Trophoblast cell (in vitro differentiated cells and primary cell): ENCODE measurements around the gene ZNF302.
"Not testable (repeated sequence)": the region's sequence is repeated elsewhere in the genome, so short reads cannot be mapped to it uniquely, and the experiment has no call there.

Source experiments
- DNase-seq, 2 donors: peaks; one replicate each; pipeline ENCODE4 v3.0.0-alpha.2; 2016
- H2AFZ ChIP-seq: 2 replicates; pipeline ENCODE4 v1.6.1; 2013; ENCODE audit warnings: low read length, moderate library complexity, mild to moderate bottlenecking; ENCODE audit not compliant: insufficient read depth, poor library complexity
- H2AK5ac ChIP-seq: 2 replicates; pipeline ENCODE4 v1.6.1; 2013; ENCODE audit warnings: mild to moderate bottlenecking, low read length
- H2BK120ac ChIP-seq: 2 replicates; pipeline ENCODE4 v1.6.1; 2013; ENCODE audit warnings: low read length, mild to moderate bottlenecking, moderate library complexity; ENCODE audit not compliant: insufficient read depth, poor library complexity
- H2BK12ac ChIP-seq: 2 replicates; pipeline ENCODE4 v1.6.1; 2013; ENCODE audit warnings: mild to moderate bottlenecking, low read length, moderate library complexity
- H2BK5ac ChIP-seq: 2 replicates; pipeline ENCODE4 v1.6.1; 2013; ENCODE audit warnings: low read length, low read depth, moderate library complexity, mild to moderate bottlenecking; ENCODE audit not compliant: poor library complexity
- H3K14ac ChIP-seq: 2 replicates; pipeline ENCODE4 v1.6.1; 2013; ENCODE audit warnings: mild to moderate bottlenecking, low read length
- H3K18ac ChIP-seq: 2 replicates; pipeline ENCODE4 v1.6.1; 2013; ENCODE audit warnings: mild to moderate bottlenecking, low read length
- H3K23ac ChIP-seq: 2 replicates; pipeline ENCODE4 v1.6.1; 2013; ENCODE audit warnings: low read length
- H3K27ac ChIP-seq: 2 replicates; pipeline ENCODE4 v1.5.1; 2013; ENCODE audit warnings: low read depth, mild to moderate bottlenecking, inconsistent platforms, low read length, moderate library complexity
- H3K27me3 ChIP-seq: 2 replicates; pipeline ENCODE4 v1.6.1; 2013; ENCODE audit warnings: inconsistent platforms, mild to moderate bottlenecking, low read length, moderate library complexity; ENCODE audit not compliant: insufficient read depth
- H3K36me3 ChIP-seq, 2 experiments: 1 replicate in 1 of 2; 2 replicates in 1 of 2; pipeline ENCODE4 v1.6.1; 2013; ENCODE audit warnings: low read length in 2 of 2, mild to moderate bottlenecking in 2 of 2, moderate library complexity in 1 of 2; ENCODE audit not compliant: insufficient read depth in 2 of 2, control insufficient read depth in 1 of 2
- H3K4ac ChIP-seq: 2 replicates; pipeline ENCODE4 v1.6.1; 2013; ENCODE audit warnings: low read depth, mild to moderate bottlenecking, low read length, moderate library complexity
- H3K4me1 ChIP-seq, 2 experiments: 1 replicate in 1 of 2; 2 replicates in 1 of 2; pipeline ENCODE4 v1.6.1; 2013; ENCODE audit warnings: low read length in 2 of 2, mild to moderate bottlenecking in 2 of 2, moderate library complexity in 1 of 2; ENCODE audit not compliant: insufficient read depth in 2 of 2, control insufficient read depth in 1 of 2
- H3K4me2 ChIP-seq: 2 replicates; pipeline ENCODE4 v1.6.1; 2013; ENCODE audit warnings: inconsistent platforms, mild to moderate bottlenecking, low read length, moderate library complexity
- H3K4me3 ChIP-seq: 2 replicates; pipeline ENCODE4 v1.5.1; 2013; ENCODE audit warnings: mild to moderate bottlenecking, low read depth, low read length, inconsistent platforms
- H3K79me1 ChIP-seq: one replicate; pipeline ENCODE4 v1.6.1; 2013; ENCODE audit warnings: low read length
- H3K79me2 ChIP-seq: 2 replicates; pipeline ENCODE4 v1.6.1; 2013; ENCODE audit warnings: low read length, mild to moderate bottlenecking; ENCODE audit not compliant: control insufficient read depth, insufficient read depth, poor library complexity
- H3K9ac ChIP-seq: 2 replicates; pipeline ENCODE4 v1.6.1; 2013; ENCODE audit warnings: mild to moderate bottlenecking, low read length
- H3K9me3 ChIP-seq: 2 replicates; pipeline ENCODE4 v1.6.1; 2013; ENCODE audit warnings: low read depth, mild to moderate bottlenecking, control low read depth, inconsistent platforms, low read length; ENCODE audit not compliant: insufficient read depth
- H4K12ac ChIP-seq: 2 replicates; pipeline ENCODE4 v1.6.1; 2013; ENCODE audit warnings: low read depth, mild to moderate bottlenecking, low read length, moderate library complexity
- H4K8ac ChIP-seq: 2 replicates; pipeline ENCODE4 v1.6.1; 2013; ENCODE audit warnings: low read depth, mild to moderate bottlenecking, low read length, moderate library complexity
- H4K91ac ChIP-seq: one replicate; pipeline ENCODE4 v1.6.1; 2013; ENCODE audit warnings: low read depth, mild to moderate bottlenecking, low read length, moderate library complexity
- WGBS: extraction: QIAGEN DNeasy Blood & Tissue Kit; methylation state at CpG from one replicate; pipeline ENCODE4 v1.1.7; 2013; ENCODE audit warnings: missing lambda C conversion rate; ENCODE audit not compliant: insufficient read length, insufficient coverage; ENCODE audit errors: extremely low coverage; 5-methylcytosine and 5-hydroxymethylcytosine counted together

The ZNF302 gene

DNA sequence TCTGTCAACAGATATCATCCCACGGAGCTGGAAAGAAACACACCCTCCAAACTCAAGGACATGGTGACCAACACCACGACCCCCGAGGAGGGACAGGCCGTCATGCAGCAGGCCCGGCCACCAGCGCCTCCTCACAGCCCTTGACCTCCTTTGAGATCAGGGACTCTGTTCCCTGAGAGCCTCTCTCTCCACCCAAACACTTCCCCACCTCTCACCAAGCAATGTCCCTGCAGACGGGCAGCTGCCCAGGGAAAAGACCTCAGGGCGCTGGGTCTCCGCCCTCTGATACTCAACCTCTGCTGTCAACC, 10.6 kb upstream of the ZNF302 start:
- H3K79me2 ChIP-seq, result no peaks in the 10 kb centered on the region

DNA sequence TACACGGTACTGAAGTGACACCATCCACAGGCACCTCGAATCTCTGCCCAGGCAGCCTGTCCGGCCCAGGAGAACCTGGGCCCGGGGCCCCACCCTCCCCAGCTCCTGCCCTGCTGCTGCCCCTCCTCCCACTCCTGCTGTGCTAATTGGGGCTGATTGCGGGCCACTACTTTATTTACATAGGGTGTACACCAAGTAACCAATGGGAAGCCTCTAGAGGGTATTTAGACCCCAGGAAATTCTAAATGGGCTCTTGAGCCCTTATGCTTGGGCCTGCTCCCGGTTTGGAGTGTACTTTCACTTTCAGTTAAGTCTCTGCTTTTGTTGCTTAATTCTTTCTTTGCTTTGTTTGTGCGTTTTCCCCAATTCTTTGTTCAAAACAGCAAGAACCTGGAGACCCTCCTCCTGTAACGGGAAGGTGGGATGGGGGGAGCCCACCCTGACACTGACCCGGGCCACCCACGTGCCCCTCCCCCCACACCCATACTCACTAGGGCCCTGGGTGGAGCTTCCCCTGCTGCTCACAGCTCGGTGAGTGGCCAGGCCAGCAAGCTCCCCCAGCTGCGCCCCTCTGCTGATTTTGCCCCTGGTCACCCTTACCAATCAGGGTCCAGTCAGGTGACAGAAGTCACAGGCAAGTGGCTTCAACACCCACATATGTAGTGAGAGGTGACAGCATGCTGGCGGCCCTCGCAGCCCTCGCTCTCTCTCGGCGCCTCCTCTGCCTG, 10.0 kb upstream of the ZNF302 start:
- Histone ChIP-seq H3K9ac (no peak overlapping the region), H4K12ac (no peak overlapping the region), H3K4me3 (no peak overlapping the region), H2AK5ac (no peak overlapping the region), H4K91ac (no peak overlapping the region), H3K4me2 (no peak overlapping the region), H4K8ac (no peak overlapping the region), H3K27ac (no peak overlapping the region), H3K4me1 (no peaks in the 10 kb centered on the region), H3K23ac (no peak overlapping the region), H3K4ac (no peak overlapping the region), H2BK12ac (no peak overlapping the region), H2BK5ac (no peak overlapping the region), H2BK120ac (no peak overlapping the region), H3K27me3 (no peaks in the 10 kb centered on the region), H3K79me2 (no peaks in the 10 kb centered on the region), H3K79me1 (no peaks in the 10 kb centered on the region), H2AFZ (no peak overlapping the region), H3K9me3 (peaks cover 29% of the 10 kb centered on the region), H3K36me3 (no peaks in the 10 kb centered on the region), H3K14ac (no peak overlapping the region), H3K18ac (no peak overlapping the region)
- WGBS, result no CpG with 5 or more reads among the region's 17 CpGs
- peak in 1 of 2 donors; percentile 2 for DNase-seq

More for the DNA sequence above, 10.6 kb upstream of the ZNF302 start:
- Histone ChIP-seq H3K36me3 (no peaks in the 10 kb centered on the region), H3K23ac (no peak overlapping the region), H3K79me1 (no peaks in the 10 kb centered on the region), H2BK120ac (no peak overlapping the region), H2AK5ac (no peak overlapping the region), H2AFZ (no peak overlapping the region), H3K4ac (no peak overlapping the region), H3K4me2 (no peak overlapping the region), H3K4me1 (no peaks in the 10 kb centered on the region), H3K9me3 (peaks cover 31% of the 10 kb centered on the region), H4K8ac (no peak overlapping the region), H3K27me3 (no peaks in the 10 kb centered on the region), H3K9ac (no peak overlapping the region), H3K14ac (no peak overlapping the region), H3K27ac (no peak overlapping the region), H4K91ac (no peak overlapping the region), H4K12ac (no peak overlapping the region), H3K4me3 (peak overlapping the region; percentile 30), H3K18ac (no peak overlapping the region), H2BK12ac (no peak overlapping the region), H2BK5ac (no peak overlapping the region)
- no peak for DNase-seq
- no CpG with 5 or more reads among the region's 9 CpGs for WGBS

- H3K4me3 ChIP-seq, H3K9ac ChIP-seq, H3K18ac ChIP-seq, H3K79me2 ChIP-seq, H4K12ac ChIP-seq, H3K4me2 ChIP-seq, H4K91ac ChIP-seq, H3K27ac ChIP-seq, H3K14ac ChIP-seq, H4K8ac ChIP-seq, H2BK12ac ChIP-seq, H3K36me3 ChIP-seq, H3K4me1 ChIP-seq, H3K27me3 ChIP-seq, H3K79me1 ChIP-seq, H2AK5ac ChIP-seq, H3K4ac ChIP-seq, H2AFZ ChIP-seq, H2BK5ac ChIP-seq, DNase-seq, H3K23ac ChIP-seq, H2BK120ac ChIP-seq: not testable (repeated sequence)
- WGBS, result no CpG with 5 or more reads among the region's 36 CpGs
- H3K9me3 ChIP-seq, result peaks cover 29% of the 10 kb centered on the region
Observed at GRCh38 chr19:34668077-34668689, 9.3 kb upstream of the ZNF302 start.

DNA sequence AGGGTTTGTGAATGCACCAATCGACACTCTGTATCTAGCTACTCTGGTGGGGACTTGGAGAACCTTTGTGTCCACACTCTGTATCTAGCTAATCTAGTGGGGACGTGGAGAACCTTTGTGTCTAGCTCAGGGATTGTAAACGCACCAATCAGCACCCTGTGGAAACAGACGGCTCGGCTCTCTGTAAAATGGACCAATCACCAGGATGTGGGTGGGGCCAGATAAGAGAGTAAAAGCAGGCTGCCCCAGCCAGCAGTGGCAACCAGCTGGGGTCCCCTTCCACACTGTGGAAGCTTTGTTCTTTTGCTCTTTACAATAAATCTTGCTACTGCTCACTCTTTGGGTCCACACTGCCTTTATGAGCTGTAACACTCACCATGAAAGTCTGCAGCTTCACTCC, 8.8 kb upstream of the ZNF302 start:
- no CpG with 5 or more reads among the region's 5 CpGs for WGBS
- peaks cover 29% of the 10 kb centered on the region for H3K9me3 ChIP-seq

More for the DNA sequence above, 8.8 kb upstream of the ZNF302 start:
- not testable (repeated sequence) for H3K4ac ChIP-seq, H3K18ac ChIP-seq, H3K27me3 ChIP-seq, H3K27ac ChIP-seq, H2BK12ac ChIP-seq, H3K4me1 ChIP-seq, DNase-seq, H3K14ac ChIP-seq, H3K36me3 ChIP-seq, H2AFZ ChIP-seq, H2BK120ac ChIP-seq, H3K4me3 ChIP-seq, H3K4me2 ChIP-seq, H3K79me2 ChIP-seq, H2BK5ac ChIP-seq, H4K12ac ChIP-seq, H3K79me1 ChIP-seq, H3K23ac ChIP-seq, H4K8ac ChIP-seq, H3K9ac ChIP-seq, H4K91ac ChIP-seq, H2AK5ac ChIP-seq
